Ovary (tissue), 9 donors: Measurements from ENCODE around the gene MBOAT2. TPM values are rescaled to one million over a fixed set of nuclear protein-coding genes. Genes with fewer than 3 reads are reported as not detected.
"Not testable (repeated sequence)": the region's sequence is repeated elsewhere in the genome, so short reads cannot be mapped to it uniquely, and the experiment has no call there.

Experiments used
- DNase-seq, 5 donors: peaks; one replicate each; pipeline ENCODE4 v3.0.0-alpha.2; 2019 to 2020
- H3K27ac ChIP-seq, 2 donors: fragments of 200-600 bp; one replicate each; pipeline versions ENCODE4 v1.5.1 to v1.8.0; 2019 to 2022
- H3K27me3 ChIP-seq: fragments of 200-600 bp; one replicate; pipeline ENCODE4 v1.8.0; 2022
- H3K36me3 ChIP-seq: fragments of 200-600 bp; sonication (generic); one replicate; pipeline ENCODE4 v1.5.1; 2019
- H3K4me1 ChIP-seq: one replicate; pipeline ENCODE4 v1.8.1; 2013; ENCODE audit warnings: mild to moderate bottlenecking, moderate library complexity; ENCODE audit not compliant: insufficient read depth
- H3K4me3 ChIP-seq: fragments of 200-600 bp; sonication (generic); one replicate; pipeline ENCODE4 v1.5.1; 2017
- H3K9me3 ChIP-seq, 2 donors: fragments of 200-600 bp in 1 of 2; sonication (generic) in 1 of 2; one replicate each; pipeline versions ENCODE4 v1.5.1 to v1.8.1; 2013 to 2019; ENCODE audit warnings: mild to moderate bottlenecking in 1 of 2, moderate library complexity in 1 of 2
- CTCF ChIP-seq, 3 donors: fragments of 450-650 bp in 2 of 3; fragments of 200-600 bp in 1 of 3; IDR thresholded peaks; one replicate each; pipeline versions ENCODE4 v1.5.1 to v1.8.0; 2016 to 2022; ENCODE audit warnings: antibody characterized with exemption in 3 of 3, mild to moderate bottlenecking in 1 of 3
- EP300 ChIP-seq: sonication (generic); formaldehyde crosslinking; IDR thresholded peaks from one replicate; pipeline ENCODE4 v1.6.1; 2017; ENCODE audit warnings: antibody characterized with exemption
- POLR2A ChIP-seq: fragments of 450-650 bp; IDR thresholded peaks from one replicate; pipeline ENCODE4 v1.6.1; 2017; ENCODE audit warnings: antibody characterized with exemption, mild to moderate bottlenecking, moderate library complexity
- WGBS, 3 donors: extraction: QIAGEN DNeasy Blood & Tissue Kit in 1 of 3; methylation state at CpG; one replicate each; pipeline versions ENCODE4 v1.1.5 to v1.1.7; 2013 to 2017; 5-methylcytosine and 5-hydroxymethylcytosine counted together
- intact Hi-C, 4 donors: fragments of 100-400 bp; cut with DNase I; formaldehyde crosslinking; loops; one replicate each; pipeline versions ENCODE4 v1.11.0 to v1.15.1; 2022 to 2023
- polyA plus RNA-seq, 2 donors: library from polyadenylated mRNA; stranded (reverse); fragments of 200-250 nt in 1 of 2; fragments of 350-450 nt in 1 of 2; fragmentation: Illumina TruSeq in 1 of 2; extraction: RNeasy Lipid Tissue Mini Kit (QIAGEN cat#74804) in 1 of 2; gene quantifications; one replicate each; pipeline ENCODE4 v1.2.3, GENCODE V29; 2013 to 2014
- total RNA-seq, 7 donors: library from RNA; depleted of rRNA in 2 of 7; stranded (reverse); fragments of >200 nt in 2 of 7; fragmentation: NEBNext Ultra II Directional in 3 of 7; extraction: Animal tissue kit (Norgen Biotek cat#: 25700) in 3 of 7; gene quantifications; one replicate each; pipeline versions ENCODE4 v1.1.0 to v1.2.4, GENCODE V29; 2016 to 2023
- donor health status: DM: no; HTN: no; CAD: no; lungs with moderate emphysema.
- donor health status: DM: no; HTN: no; CAD: no.
- donor health status: Bipolar disorder and iron deficiency.
- donor health status: DM: yes; HTN: yes; CAD: no.
- donor health status: DM: no; HTN: no; CAD: no.
- donor health status: DM: yes; HTN: yes; CAD: no.

MBOAT2 gene
- total and polyA plus RNA-seq, 9 donors = 8.4 to 51.0 (median 24.5) TPM

GRCh38 chr2:8896671-8897070, 106.8 kb downstream of the MBOAT2 start:
- intact Hi-C loops = not testable (repeated sequence)

GRCh38 chr2:8895087-8895912, 108.2 kb downstream of the MBOAT2 start:
- 95 to 99% (median 98%) methylated on average over 13 of the region's 13 CpGs for WGBS, 3 donors
- H3K4me3 ChIP-seq, DNase-seq, H3K9me3 ChIP-seq, H3K27ac ChIP-seq, intact Hi-C loops, H3K4me1 ChIP-seq, H3K27me3 ChIP-seq, H3K36me3 ChIP-seq: not testable (repeated sequence)

More at GRCh38 chr2:8896671-8897070, 106.8 kb downstream of the MBOAT2 start:
- not testable (repeated sequence) for H3K27ac ChIP-seq, H3K4me1 ChIP-seq, H3K27me3 ChIP-seq, DNase-seq, H3K4me3 ChIP-seq, H3K36me3 ChIP-seq, H3K9me3 ChIP-seq
- 81 to 87% (median 84%) methylated on average over 5 of the region's 5 CpGs for WGBS, 3 donors

GRCh38 chr2:8893978-8894820, 109.3 kb downstream of the MBOAT2 start:
- H3K4me1 ChIP-seq = no peaks in the 10 kb centered on the region
- no peak for TF ChIP-seq CTCF (IDR thresholded peaks at IDR 0.05)
- no peak for TF ChIP-seq EP300
- no peak for TF ChIP-seq POLR2A
- H3K27ac ChIP-seq = no peak overlapping the region
- H3K36me3 ChIP-seq = no peaks in the 10 kb centered on the region
- peaks cover 0 to 5% of the 10 kb centered on the region in 2 donors for H3K9me3 ChIP-seq
- intact Hi-C loops = no loop called here
- H3K27me3 ChIP-seq = no peaks in the 10 kb centered on the region
- H3K4me3 ChIP-seq = no peak overlapping the region
- no peak for DNase-seq
- 68 to 81% (median 74%) methylated on average over 19 of the region's 19 CpGs for WGBS, 3 donors

- Histone ChIP-seq H3K4me1 (no peaks in the 10 kb centered on the region), H3K9me3 (peaks cover 0 to 5% of the 10 kb centered on the region in 2 donors), H3K27ac (no peak overlapping the region), H3K4me3 (no peak overlapping the region), H3K36me3 (no peaks in the 10 kb centered on the region), H3K27me3 (no peaks in the 10 kb centered on the region)
- TF ChIP-seq EP300 = no peak
- TF ChIP-seq POLR2A = no peak
- TF ChIP-seq CTCF (IDR thresholded peaks at IDR 0.05) = no peak
- DNase-seq = no peak
- intact Hi-C loops = no loop called here
- 91 to 97% (median 94%) methylated on average over 1 of the region's 1 CpG for WGBS, 3 donors
These were observed 110.0 kb downstream of the MBOAT2 start for GRCh38 chr2:8893474-8893873.

- Histone ChIP-seq H3K27me3 (no peaks in the 10 kb centered on the region), H3K36me3 (no peaks in the 10 kb centered on the region), H3K4me3 (no peak overlapping the region), H3K27ac (no peak overlapping the region), H3K9me3 (peaks cover 0 to 5% of the 10 kb centered on the region in 2 donors), H3K4me1 (no peaks in the 10 kb centered on the region)
- WGBS, 3 donors = 87 to 93% (median 89%) methylated on average over 2 of the region's 2 CpGs
- no peak for TF ChIP-seq CTCF (IDR thresholded peaks at IDR 0.05)
- TF ChIP-seq EP300 = no peak
- intact Hi-C loops = no loop called here
- no peak for DNase-seq
These were observed 111.4 kb downstream of the MBOAT2 start for GRCh38 chr2:8892111-8892510.
